ENCODE results near the gene ST3GAL3.

Gene ST3GAL3

DNA sequence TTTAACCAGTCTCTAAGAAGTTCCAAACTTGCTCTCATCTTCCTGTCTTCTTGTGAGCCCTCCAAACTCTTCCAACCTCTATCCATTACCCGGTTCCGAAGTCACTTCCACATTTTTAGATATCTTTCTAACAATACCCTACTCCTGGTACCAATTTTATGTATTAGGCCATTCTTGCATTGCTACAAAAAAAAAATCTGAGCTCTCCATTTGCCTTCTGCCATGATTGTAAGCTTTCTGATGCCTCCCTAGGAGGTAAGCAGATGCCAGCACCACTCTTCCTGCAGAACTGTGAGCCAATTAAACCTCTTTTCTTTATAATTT, 134.8 kb downstream of the ST3GAL3 start:
- H3K27me3 Mint-ChIP-seq (ENCODE audit: low read depth, poor library complexity) = no peaks in the 10 kb centered on the region
- peaks cover 55% of the 10 kb centered on the region for H3K36me3 Mint-ChIP-seq (ENCODE audit: low read depth)
- DNase-seq = no peak
- no peak overlapping the region for H3K4me3 Mint-ChIP-seq
- no peak overlapping the region for H3K27ac Mint-ChIP-seq
- no peak for TF ChIP-seq CTCF (IDR thresholded peaks at IDR 0.05)
- peaks cover 20% of the 10 kb centered on the region for H3K9me3 Mint-ChIP-seq
- peaks cover 10% of the 10 kb centered on the region for H3K4me1 Mint-ChIP-seq

GRCh38 chr1:43843684-43844083, 136.3 kb downstream of the ST3GAL3 start:
- Mint-ChIP-seq H3K27me3 (ENCODE audit: low read depth, poor library complexity) (no peaks in the 10 kb centered on the region), H3K4me1 (no peaks in the 10 kb centered on the region), H3K27ac (no peak overlapping the region), H3K36me3 (ENCODE audit: low read depth) (peaks cover 58% of the 10 kb centered on the region), H3K4me3 (no peak overlapping the region), H3K9me3 (peaks cover 20% of the 10 kb centered on the region)
- DNase-seq = no peak
- TF ChIP-seq CTCF (IDR thresholded peaks at IDR 0.05) = no peak

- TF ChIP-seq CTCF (IDR thresholded peaks at IDR 0.05) = no peak
- H3K4me3 Mint-ChIP-seq = no peak overlapping the region
- H3K27me3 Mint-ChIP-seq (ENCODE audit: low read depth, poor library complexity) = no peaks in the 10 kb centered on the region
- peaks cover 20% of the 10 kb centered on the region for H3K9me3 Mint-ChIP-seq
- H3K36me3 Mint-ChIP-seq (ENCODE audit: low read depth) = peaks cover 58% of the 10 kb centered on the region
- no peak overlapping the region for H3K27ac Mint-ChIP-seq
- DNase-seq = no peak
- H3K4me1 Mint-ChIP-seq = no peaks in the 10 kb centered on the region
Measured at GRCh38 chr1:43844114-43844513, 136.8 kb downstream of the ST3GAL3 start.

DNA sequence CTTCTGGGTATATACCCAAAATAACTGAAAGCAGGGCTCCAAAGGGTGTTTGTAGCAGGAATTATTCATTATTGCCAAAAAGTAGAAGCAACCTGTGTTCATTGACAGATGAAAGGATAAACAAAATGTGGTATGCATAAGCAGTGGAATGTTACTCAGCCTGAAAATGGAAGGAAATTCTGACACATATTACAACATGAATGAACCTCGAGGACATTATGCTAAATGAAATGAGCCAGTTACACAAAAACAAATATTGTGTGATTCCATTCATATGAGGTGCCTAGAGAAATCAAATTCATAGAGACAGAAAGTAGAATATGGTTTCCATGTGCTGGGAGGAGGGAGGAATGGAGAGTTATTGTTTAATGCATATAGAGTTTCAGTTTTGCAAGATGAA, 140.0 kb downstream of the ST3GAL3 start:
- Mint-ChIP-seq H3K4me3 (no peak overlapping the region), H3K27ac (no peak overlapping the region), H3K4me1 (no peaks in the 10 kb centered on the region), H3K9me3 (peaks cover 14% of the 10 kb centered on the region), H3K36me3 (ENCODE audit: low read depth) (peaks cover 31% of the 10 kb centered on the region), H3K27me3 (ENCODE audit: low read depth, poor library complexity) (no peaks in the 10 kb centered on the region)
- no peak for DNase-seq
- TF ChIP-seq CTCF (IDR thresholded peaks at IDR 0.05) = no peak

GRCh38 chr1:43847882-43848281, 140.5 kb downstream of the ST3GAL3 start:
- peaks cover 25% of the 10 kb centered on the region for H3K36me3 Mint-ChIP-seq (ENCODE audit: low read depth)
- no peaks in the 10 kb centered on the region for H3K4me1 Mint-ChIP-seq
- no peak overlapping the region for H3K4me3 Mint-ChIP-seq
- H3K27ac Mint-ChIP-seq = no peak overlapping the region
- no peaks in the 10 kb centered on the region for H3K27me3 Mint-ChIP-seq (ENCODE audit: low read depth, poor library complexity)
- no peak for DNase-seq
- H3K9me3 Mint-ChIP-seq = peaks cover 9% of the 10 kb centered on the region
- no peak for TF ChIP-seq CTCF (IDR thresholded peaks at IDR 0.05)

GRCh38 chr1:43849670-43850069, 142.3 kb downstream of the ST3GAL3 start:
- TF ChIP-seq CTCF (IDR thresholded peaks at IDR 0.05) = no peak
- no peak overlapping the region for H3K27ac Mint-ChIP-seq
- no peaks in the 10 kb centered on the region for H3K4me1 Mint-ChIP-seq
- no peak for DNase-seq
- H3K27me3 Mint-ChIP-seq (ENCODE audit: low read depth, poor library complexity) = no peaks in the 10 kb centered on the region
- no peak overlapping the region for H3K4me3 Mint-ChIP-seq
- H3K36me3 Mint-ChIP-seq (ENCODE audit: low read depth) = peaks cover 16% of the 10 kb centered on the region
- H3K9me3 Mint-ChIP-seq = no peaks in the 10 kb centered on the region
